HUES64 (cell line): ENCODE measurements around the gene TMEM101.
"Not testable (repeated sequence)": the region's sequence is repeated elsewhere in the genome, so short reads cannot be mapped to it uniquely, and the experiment has no call there.

Source experiments
- H3K27ac ChIP-seq: 2 replicates; pipeline ENCODE4 v1.7.0; 2013; ENCODE audit warnings: low read depth, low read length, inconsistent platforms
- H3K27me3 ChIP-seq: 2 replicates; pipeline ENCODE4 v1.6.1; 2013; ENCODE audit warnings: mild to moderate bottlenecking, low read length; ENCODE audit not compliant: insufficient read depth
- H3K36me3 ChIP-seq: 2 replicates; pipeline ENCODE4 v1.6.1; 2013; ENCODE audit warnings: mild to moderate bottlenecking, low read length; ENCODE audit not compliant: insufficient read depth
- H3K4me1 ChIP-seq: 2 replicates; pipeline ENCODE4 v1.6.1; 2013; ENCODE audit warnings: mild to moderate bottlenecking, low read length, moderate library complexity; ENCODE audit not compliant: insufficient read depth
- H3K4me3 ChIP-seq: 2 replicates; pipeline ENCODE4 v1.5.1; 2013; ENCODE audit warnings: mild to moderate bottlenecking, low read length, moderate library complexity
- H3K9ac ChIP-seq: 2 replicates; pipeline ENCODE4 v1.6.1; 2013; ENCODE audit warnings: mild to moderate bottlenecking, low read depth, low read length
- H3K9me3 ChIP-seq: 2 replicates; pipeline ENCODE4 v1.6.1; 2013; ENCODE audit warnings: low read depth, low read length; ENCODE audit not compliant: insufficient read depth
- WGBS: fragments of 150-250, 120-280 bp; methylation state at CpG from one replicate; pipeline ENCODE4 v1.1.7; 2013; ENCODE audit warnings: missing lambda C conversion rate; 5-methylcytosine and 5-hydroxymethylcytosine counted together

Gene TMEM101

GRCh38 chr17:43983515-43984411 is 31.0 kb downstream of the TMEM101 start:
- under 1% methylated on average over 78 of the region's 78 CpGs for WGBS
- Histone ChIP-seq H3K4me1 (peaks cover 12% of the 10 kb centered on the region; the same call in 1 of the 2 replicates), H3K36me3 (no peaks in the 10 kb centered on the region), H3K9ac (peak overlapping the region; percentile 53; the same call in 1 of the 2 replicates), H3K9me3 (no peaks in the 10 kb centered on the region), H3K27me3 (peaks cover 28% of the 10 kb centered on the region), H3K27ac (no peak overlapping the region), H3K4me3 (peak overlapping the region; percentile 56)

- WGBS = 44% methylated on average over 5 of the region's 5 CpGs
- peaks cover 12% of the 10 kb centered on the region; the same call in 1 of the 2 replicates for H3K4me1 ChIP-seq
- no peaks in the 10 kb centered on the region for H3K36me3 ChIP-seq
- peak overlapping the region; percentile 56 for H3K4me3 ChIP-seq
- no peak overlapping the region for H3K9ac ChIP-seq
- H3K27ac ChIP-seq = no peak overlapping the region
- no peaks in the 10 kb centered on the region for H3K9me3 ChIP-seq
- H3K27me3 ChIP-seq = peaks cover 28% of the 10 kb centered on the region
Measured at GRCh38 chr17:43983196-43983514, 31.6 kb downstream of the TMEM101 start.

GRCh38 chr17:43982171-43982570 is 32.6 kb downstream of the TMEM101 start:
- Histone ChIP-seq H3K36me3 (no peaks in the 10 kb centered on the region), H3K9ac (no peak overlapping the region), H3K27ac (no peak overlapping the region), H3K4me3 (no peak overlapping the region), H3K4me1 (peaks cover 8% of the 10 kb centered on the region; the same call in 1 of the 2 replicates), H3K27me3 (peaks cover 28% of the 10 kb centered on the region), H3K9me3 (no peaks in the 10 kb centered on the region)
- 93% methylated on average over 2 of the region's 2 CpGs for WGBS

- WGBS = 94% methylated on average over 4 of the region's 4 CpGs
- H3K9ac ChIP-seq = no peak overlapping the region
- no peak overlapping the region for H3K4me3 ChIP-seq
- H3K27me3 ChIP-seq = peaks cover 28% of the 10 kb centered on the region
- H3K9me3 ChIP-seq = no peaks in the 10 kb centered on the region
- H3K4me1 ChIP-seq = peaks cover 6% of the 10 kb centered on the region; the same call in 1 of the 2 replicates
- no peak overlapping the region for H3K27ac ChIP-seq
- H3K36me3 ChIP-seq = no peaks in the 10 kb centered on the region
Measured at GRCh38 chr17:43979671-43980070, 35.1 kb downstream of the TMEM101 start.

- Histone ChIP-seq H3K27ac (no peak overlapping the region), H3K9ac (no peak overlapping the region), H3K36me3 (no peaks in the 10 kb centered on the region), H3K4me1 (no peaks in the 10 kb centered on the region), H3K27me3 (peaks cover 22% of the 10 kb centered on the region), H3K4me3 (no peak overlapping the region), H3K9me3 (no peaks in the 10 kb centered on the region)
- WGBS = 80% methylated on average over 7 of the region's 7 CpGs
Measured at GRCh38 chr17:43979011-43979410, 35.8 kb downstream of the TMEM101 start.

GRCh38 chr17:43978078-43978477 is 36.7 kb downstream of the TMEM101 start:
- Histone ChIP-seq H3K36me3 (no peaks in the 10 kb centered on the region), H3K9me3 (no peaks in the 10 kb centered on the region), H3K9ac (no peak overlapping the region), H3K27me3 (peaks cover 12% of the 10 kb centered on the region), H3K4me1 (no peaks in the 10 kb centered on the region), H3K27ac (no peak overlapping the region), H3K4me3 (no peak overlapping the region)
- WGBS = 85% methylated on average over 2 of the region's 2 CpGs

GRCh38 chr17:43976963-43977837 is 37.6 kb downstream of the TMEM101 start:
- Histone ChIP-seq H3K27ac (no peak overlapping the region), H3K4me3 (no peak overlapping the region), H3K27me3 (peaks cover 4% of the 10 kb centered on the region), H3K4me1 (no peaks in the 10 kb centered on the region), H3K9ac (no peak overlapping the region), H3K36me3 (no peaks in the 10 kb centered on the region), H3K9me3 (no peaks in the 10 kb centered on the region)
- WGBS = 75% methylated on average over 8 of the region's 9 CpGs

GRCh38 chr17:43975898-43976297 is 38.9 kb downstream of the TMEM101 start:
- H3K4me3 ChIP-seq = no peak overlapping the region
- no peaks in the 10 kb centered on the region for H3K4me1 ChIP-seq
- H3K9me3 ChIP-seq = no peaks in the 10 kb centered on the region
- H3K9ac ChIP-seq = no peak overlapping the region
- no peaks in the 10 kb centered on the region for H3K36me3 ChIP-seq
- no peak overlapping the region for H3K27ac ChIP-seq
- H3K27me3 ChIP-seq = no peaks in the 10 kb centered on the region; the same call in 1 of the 2 replicates
- WGBS = no CpG with 5 or more reads among the region's 27 CpGs

- Histone ChIP-seq H3K9me3 (no peaks in the 10 kb centered on the region), H3K36me3 (no peaks in the 10 kb centered on the region), H3K27me3 (no peaks in the 10 kb centered on the region; the same call in 1 of the 2 replicates), H3K4me1 (no peaks in the 10 kb centered on the region), H3K9ac (no peak overlapping the region), H3K4me3 (no peak overlapping the region), H3K27ac (no peak overlapping the region)
- 88% methylated on average over 13 of the region's 14 CpGs for WGBS
Measured at GRCh38 chr17:43974382-43975266, 40.1 kb downstream of the TMEM101 start.

GRCh38 chr17:43972444-43973212 is 42.1 kb downstream of the TMEM101 start:
- not testable (repeated sequence) for H3K27me3 ChIP-seq, H3K4me1 ChIP-seq, H3K9me3 ChIP-seq, H3K4me3 ChIP-seq, H3K36me3 ChIP-seq, H3K9ac ChIP-seq, H3K27ac ChIP-seq
- 90% methylated on average over 22 of the region's 22 CpGs for WGBS
